ENCODE results near the gene TMEM109. TPM values are rescaled to one million over a fixed set of nuclear protein-coding genes. Genes with fewer than 3 reads are reported as not detected.

The TMEM109 gene
- polyA plus RNA-seq, 1 donor from 2014 or later, result 1.8 TPM

DNA sequence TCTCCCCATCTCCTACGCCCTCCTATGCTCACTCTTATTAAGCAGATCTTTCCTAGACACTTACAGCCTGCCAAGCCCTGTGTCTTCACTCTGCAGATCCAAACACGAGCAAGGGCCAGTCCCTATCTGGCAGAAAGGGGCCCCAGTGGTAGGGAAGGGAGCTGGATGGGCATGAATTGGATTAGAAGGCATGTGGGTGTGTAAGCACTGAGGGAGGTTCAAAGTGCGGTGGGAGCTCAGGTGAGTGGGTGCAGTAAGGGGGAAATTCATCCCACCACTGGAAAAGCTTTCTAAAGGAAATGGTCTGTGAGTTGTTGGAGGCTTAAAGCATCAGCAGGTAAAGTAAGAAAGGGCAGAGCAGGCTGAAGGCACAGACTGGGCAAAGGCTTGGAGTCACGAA is 15.8 kb downstream of the TMEM109 start:
- TF ChIP-seq, protein P1, sequence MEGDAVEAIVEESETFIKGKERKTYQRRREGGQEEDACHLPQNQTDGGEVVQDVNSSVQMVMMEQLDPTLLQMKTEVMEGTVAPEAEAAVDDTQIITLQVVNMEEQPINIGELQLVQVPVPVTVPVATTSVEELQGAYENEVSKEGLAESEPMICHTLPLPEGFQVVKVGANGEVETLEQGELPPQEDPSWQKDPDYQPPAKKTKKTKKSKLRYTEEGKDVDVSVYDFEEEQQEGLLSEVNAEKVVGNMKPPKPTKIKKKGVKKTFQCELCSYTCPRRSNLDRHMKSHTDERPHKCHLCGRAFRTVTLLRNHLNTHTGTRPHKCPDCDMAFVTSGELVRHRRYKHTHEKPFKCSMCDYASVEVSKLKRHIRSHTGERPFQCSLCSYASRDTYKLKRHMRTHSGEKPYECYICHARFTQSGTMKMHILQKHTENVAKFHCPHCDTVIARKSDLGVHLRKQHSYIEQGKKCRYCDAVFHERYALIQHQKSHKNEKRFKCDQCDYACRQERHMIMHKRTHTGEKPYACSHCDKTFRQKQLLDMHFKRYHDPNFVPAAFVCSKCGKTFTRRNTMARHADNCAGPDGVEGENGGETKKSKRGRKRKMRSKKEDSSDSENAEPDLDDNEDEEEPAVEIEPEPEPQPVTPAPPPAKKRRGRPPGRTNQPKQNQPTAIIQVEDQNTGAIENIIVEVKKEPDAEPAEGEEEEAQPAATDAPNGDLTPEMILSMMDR (IDR thresholded peaks at IDR 0.05; ENCODE audit: poor library complexity, severe bottlenecking), result no peak
- TF ChIP-seq SMC3 (conservative IDR thresholded peaks at IDR 0.05; ENCODE audit: poor library complexity), result no peak
- TF ChIP-seq MXI1 (conservative IDR thresholded peaks at IDR 0.05; ENCODE audit: poor library complexity, severe bottlenecking), result no peak
- TF ChIP-seq EP300 (conservative IDR thresholded peaks at IDR 0.05; ENCODE audit: poor library complexity, severe bottlenecking), result no peak
- TF ChIP-seq TAF1 (IDR thresholded peaks at IDR 0.05; ENCODE audit: low read depth), result no peak
- no peak for TF ChIP-seq POLR2AphosphoS5 (IDR thresholded peaks at IDR 0.05)
- Histone ChIP-seq H3K4me2 (ENCODE audit: low read length) (no peak overlapping the region), H3K27me3 (ENCODE audit: insufficient read depth, low read depth, low read length) (no peaks in the 10 kb centered on the region), H3K79me2 (replicated peaks; ENCODE audit: insufficient read depth, low read length) (peaks cover 26% of the 10 kb centered on the region), H3F3A (ENCODE audit: insufficient read depth, low read length, poor library complexity, severe bottlenecking) (no peaks in the 10 kb centered on the region), H2AFZ (ENCODE audit: low read depth, low read length) (no peak overlapping the region), H3K27ac (ENCODE audit: low read length) (no peak overlapping the region), H3K9me2 (ENCODE audit: insufficient read depth, low read length) (no peaks in the 10 kb centered on the region), H3K4me3 (ENCODE audit: low read length) (no peak overlapping the region), H3K9me3 (ENCODE audit: low read length) (no peaks in the 10 kb centered on the region), H3K9ac (ENCODE audit: low read length) (no peak overlapping the region), H4K20me1 (ENCODE audit: insufficient read depth) (peaks cover 6% of the 10 kb centered on the region), H3K36me3 (ENCODE audit: insufficient read depth, low read length) (no peaks in the 10 kb centered on the region)

DNA sequence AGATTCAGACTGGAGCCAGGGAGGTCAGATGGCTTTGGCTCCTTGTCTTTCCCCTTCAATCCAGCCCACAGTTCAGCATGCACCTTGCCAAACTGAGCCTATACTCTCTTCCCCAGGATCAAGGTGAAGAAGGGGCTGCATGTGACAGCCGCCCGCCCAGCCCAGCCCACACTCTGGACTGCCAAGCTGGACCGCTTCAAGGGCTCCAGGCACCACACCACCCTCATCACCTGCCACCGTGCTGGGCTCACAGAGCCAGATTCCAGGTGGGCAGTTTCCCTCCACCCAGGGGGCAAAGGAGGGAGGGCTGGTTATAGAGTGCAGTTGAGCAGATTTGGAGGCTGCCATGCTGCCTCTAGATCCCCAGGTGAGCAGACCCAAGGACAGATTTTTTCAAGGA is 16.4 kb downstream of the TMEM109 start:
- Histone ChIP-seq H3K9ac (ENCODE audit: low read length) (no peak overlapping the region), H3K27me3 (ENCODE audit: insufficient read depth, low read depth, low read length) (no peaks in the 10 kb centered on the region), H3K9me2 (ENCODE audit: insufficient read depth, low read length) (no peaks in the 10 kb centered on the region), H3K4me2 (ENCODE audit: low read length) (no peak overlapping the region), H3K9me3 (ENCODE audit: low read length) (no peaks in the 10 kb centered on the region), H3K79me2 (replicated peaks; ENCODE audit: insufficient read depth, low read length) (peaks cover 19% of the 10 kb centered on the region), H3F3A (ENCODE audit: insufficient read depth, low read length, poor library complexity, severe bottlenecking) (no peaks in the 10 kb centered on the region), H3K36me3 (ENCODE audit: insufficient read depth, low read length) (no peaks in the 10 kb centered on the region), H4K20me1 (ENCODE audit: insufficient read depth) (peaks cover 6% of the 10 kb centered on the region), H2AFZ (ENCODE audit: low read depth, low read length) (no peak overlapping the region), H3K4me3 (ENCODE audit: low read length) (no peak overlapping the region), H3K27ac (ENCODE audit: low read length) (no peak overlapping the region)
- TF ChIP-seq TAF1 (IDR thresholded peaks at IDR 0.05; ENCODE audit: low read depth), result no peak
- no peak for TF ChIP-seq MXI1 (conservative IDR thresholded peaks at IDR 0.05; ENCODE audit: poor library complexity, severe bottlenecking)
- TF ChIP-seq REST (IDR thresholded peaks at IDR 0.05; ENCODE audit: borderline replicate concordance), result no peak
- TF ChIP-seq RAD21 (conservative IDR thresholded peaks at IDR 0.05), result no peak

- Histone ChIP-seq H3K9ac (ENCODE audit: low read length) (no peak overlapping the region), H3K4me2 (ENCODE audit: low read length) (no peak overlapping the region), H3K79me2 (replicated peaks; ENCODE audit: insufficient read depth, low read length) (peaks cover 4% of the 10 kb centered on the region), H3K27me3 (ENCODE audit: insufficient read depth, low read depth, low read length) (no peaks in the 10 kb centered on the region), H2AFZ (ENCODE audit: low read depth, low read length) (no peak overlapping the region), H3F3A (ENCODE audit: insufficient read depth, low read length, poor library complexity, severe bottlenecking) (no peaks in the 10 kb centered on the region), H3K27ac (ENCODE audit: low read length) (no peak overlapping the region), H4K20me1 (ENCODE audit: insufficient read depth) (peaks cover 4% of the 10 kb centered on the region), H3K36me3 (ENCODE audit: insufficient read depth, low read length) (no peaks in the 10 kb centered on the region), H3K9me2 (ENCODE audit: insufficient read depth, low read length) (no peaks in the 10 kb centered on the region), H3K9me3 (ENCODE audit: low read length) (no peaks in the 10 kb centered on the region), H3K4me3 (ENCODE audit: low read length) (no peak overlapping the region)
- TF ChIP-seq RAD21 (conservative IDR thresholded peaks at IDR 0.05) (no peak), EZH2 (IDR thresholded peaks at IDR 0.05; ENCODE audit: borderline replicate concordance, insufficient read depth, low read length, poor library complexity, severe bottlenecking) (no peak), TAF1 (IDR thresholded peaks at IDR 0.05; ENCODE audit: low read depth) (no peak), REST (IDR thresholded peaks at IDR 0.05; ENCODE audit: borderline replicate concordance) (no peak), MXI1 (conservative IDR thresholded peaks at IDR 0.05; ENCODE audit: poor library complexity, severe bottlenecking) (no peak), SMC3 (conservative IDR thresholded peaks at IDR 0.05; ENCODE audit: poor library complexity) (no peak), POLR2AphosphoS5 (IDR thresholded peaks at IDR 0.05) (no peak), EP300 (conservative IDR thresholded peaks at IDR 0.05; ENCODE audit: poor library complexity, severe bottlenecking) (no peak)
- TF ChIP-seq, protein P1 (IDR thresholded peaks at IDR 0.05; ENCODE audit: poor library complexity, severe bottlenecking), result no peak
Observed at GRCh38 chr11:60931917-60932316, 18.0 kb downstream of the TMEM109 start.

All from neural cell (in vitro differentiated cells).